A673 (cell line): ENCODE data around the gene CSPG5. TPM values are rescaled to one million over a fixed set of nuclear protein-coding genes. Genes with fewer than 3 reads are reported as not detected.
A peak's percentile ranks its signal among the peaks of the same experiment; 100 is the strongest.

Source experiments
- BruUV-seq: library from RNA; stranded (reverse); fragments of 400-500 nt; replicated peaks from 2 replicates; lab custom pipeline; 2021; lab: Mats Ljungman, UMichigan
- CTCF ChIA-PET: fragments of 300-600 bp; sonication (Branson Sonifier 250); formaldehyde crosslinking; loops from one replicate; lab custom pipeline; 2022; ENCODE audit warnings: antibody characterized with exemption; lab: Charles Lee
- POLR2A ChIA-PET: fragments of 300-600 bp; sonication (Branson Sonifier 250); formaldehyde crosslinking; loops from one replicate; lab custom pipeline; 2022; ENCODE audit warnings: antibody characterized with exemption; ENCODE audit not compliant: low non-redundant PET; lab: Charles Lee
- DNase-seq: peaks from one replicate; pipeline ENCODE4 v3.0.0-alpha.2; 2015; ENCODE audit warnings: low spot score
- H3K27ac ChIP-seq: fragments of 200-600 bp; sonication (generic); 2 replicates; pipeline ENCODE4 v1.5.1; 2016; ENCODE audit warnings: mixed run types, low read depth, mild to moderate bottlenecking, mixed read lengths, antibody characterized with exemption, low read length; ENCODE audit not compliant: poor library complexity, severe bottlenecking
- H3K27me3 ChIP-seq: fragments of 200-600 bp; sonication (generic); replicated peaks from 2 replicates; pipeline ENCODE4 v1.6.1; 2017; ENCODE audit warnings: mixed run types, low read depth, mild to moderate bottlenecking, mixed read lengths, antibody characterized with exemption, low read length; ENCODE audit not compliant: insufficient read depth, poor library complexity
- H3K36me3 ChIP-seq: fragments of 200-600 bp; sonication (generic); 2 replicates; pipeline ENCODE4 v1.6.1; 2016; ENCODE audit warnings: mixed run types, mild to moderate bottlenecking, mixed read lengths, antibody characterized with exemption, low read length; ENCODE audit not compliant: insufficient read depth, poor library complexity, severe bottlenecking
- H3K4me1 ChIP-seq: fragments of 200-600 bp; sonication (generic); 2 replicates; pipeline ENCODE4 v1.6.1; 2017; ENCODE audit warnings: mixed run types, mild to moderate bottlenecking, mixed read lengths, antibody characterized with exemption, low read length; ENCODE audit not compliant: insufficient read depth, poor library complexity, severe bottlenecking
- H3K4me3 ChIP-seq: fragments of 200-600 bp; sonication (generic); 2 replicates; pipeline ENCODE4 v1.5.1; 2016; ENCODE audit warnings: low read depth, mixed run types, mild to moderate bottlenecking, mixed read lengths, low read length; ENCODE audit not compliant: poor library complexity, severe bottlenecking
- H3K9me3 ChIP-seq: fragments of 200-600 bp; sonication (generic); 2 replicates; pipeline ENCODE4 v1.6.1; 2016; ENCODE audit warnings: mixed run types, low read depth, mild to moderate bottlenecking, mixed read lengths, antibody characterized with exemption, low read length; ENCODE audit not compliant: poor library complexity, severe bottlenecking
- CTCF ChIP-seq: fragments of 300-800, 200-600 bp; sonication (generic); conservative IDR thresholded peaks from 2 replicates; pipeline ENCODE4 v1.5.1; 2017; ENCODE audit warnings: low read depth, mild to moderate bottlenecking, antibody characterized with exemption, low read length, moderate library complexity, mixed read lengths
- EZH2 ChIP-seq: fragments of 200-600 bp; sonication (generic); IDR thresholded peaks from 2 replicates; pipeline ENCODE4 v1.6.1; 2017; ENCODE audit warnings: borderline replicate concordance, low read depth, mild to moderate bottlenecking, mixed read lengths, antibody characterized with exemption, low read length; ENCODE audit not compliant: poor library complexity, severe bottlenecking
- intact Hi-C: fragments of 100-400 bp; cut with micrococcal nuclease; formaldehyde crosslinking; loops from one replicate; pipeline ENCODE4 v1.10.0; 2022; ENCODE audit not compliant: unreplicated experiment
- total RNA-seq: library from RNA; stranded (reverse); gene quantifications from 2 replicates; pipeline ENCODE4 v1.2.3, GENCODE V29; 2021

CSPG5 gene
- total RNA-seq, 1 experiment from 2014 or later: 21.7 TPM

GRCh38 chr3:47578119-47578632, 489 bp downstream of the CSPG5 start:
- Histone ChIP-seq H3K27me3 (no peaks in the 10 kb centered on the region), H3K27ac (peak overlapping the region; percentile 59), H3K4me1 (peaks cover 6% of the 10 kb centered on the region), H3K9me3 (no peaks in the 10 kb centered on the region), H3K36me3 (peaks cover 4% of the 10 kb centered on the region), H3K4me3 (peak overlapping the region; percentile 44)
- POLR2A ChIA-PET: no interaction called here
- DNase-seq: peak; percentile 22
- intact Hi-C loops: no loop called here
- no TSS peak for BruUV-seq
- TF ChIP-seq EZH2: no peak
- no peak for TF ChIP-seq CTCF
- CTCF ChIA-PET: no interaction called here

GRCh38 chr3:47577583-47578118, 1.0 kb downstream of the CSPG5 start:
- Histone ChIP-seq H3K27ac (peak overlapping the region; percentile 42), H3K4me3 (peak overlapping the region; percentile 44), H3K36me3 (peaks cover 4% of the 10 kb centered on the region), H3K4me1 (peaks cover 6% of the 10 kb centered on the region), H3K9me3 (no peaks in the 10 kb centered on the region), H3K27me3 (no peaks in the 10 kb centered on the region)
- no TSS peak for BruUV-seq
- TF ChIP-seq CTCF (no peak), EZH2 (no peak)
- CTCF ChIA-PET: no interaction called here
- intact Hi-C loops: no loop called here
- POLR2A ChIA-PET: no interaction called here
- no peak for DNase-seq

- H3K36me3 ChIP-seq: peaks cover 8% of the 10 kb centered on the region
- H3K27ac ChIP-seq: peak overlapping the region; percentile 10
- TF ChIP-seq EZH2: no peak
- TF ChIP-seq CTCF: no peak
- no peaks in the 10 kb centered on the region for H3K27me3 ChIP-seq
- no TSS peak for BruUV-seq
- H3K4me1 ChIP-seq: peaks cover 6% of the 10 kb centered on the region
- H3K9me3 ChIP-seq: no peaks in the 10 kb centered on the region
- no peak for DNase-seq
- ChIA-PET CTCF (no interaction called here), POLR2A (no interaction called here)
- H3K4me3 ChIP-seq: no peak overlapping the region
- intact Hi-C loops: no loop called here
These were observed 5.2 kb downstream of the CSPG5 start for GRCh38 chr3:47573190-47574172.
